NB4 (cell line): ENCODE data around the gene PRKAR1B.

Experiments
- MYC ChIP-seq: IDR thresholded peaks from 2 replicates; pipeline ENCODE4 v1.6.1; 2011; ENCODE audit warnings: low read depth, low read length
- POLR2A ChIP-seq: IDR thresholded peaks from 2 replicates; pipeline ENCODE4 v1.6.1; 2011; ENCODE audit warnings: mild to moderate bottlenecking; ENCODE audit not compliant: insufficient read length; ENCODE audit errors: extremely low read depth
- TF ChIP-seq, protein P1 (sequence below): IDR thresholded peaks from one replicate; pipeline ENCODE4 v1.5.1; 2012; ENCODE audit warnings: low read depth, low read length

DNA sequence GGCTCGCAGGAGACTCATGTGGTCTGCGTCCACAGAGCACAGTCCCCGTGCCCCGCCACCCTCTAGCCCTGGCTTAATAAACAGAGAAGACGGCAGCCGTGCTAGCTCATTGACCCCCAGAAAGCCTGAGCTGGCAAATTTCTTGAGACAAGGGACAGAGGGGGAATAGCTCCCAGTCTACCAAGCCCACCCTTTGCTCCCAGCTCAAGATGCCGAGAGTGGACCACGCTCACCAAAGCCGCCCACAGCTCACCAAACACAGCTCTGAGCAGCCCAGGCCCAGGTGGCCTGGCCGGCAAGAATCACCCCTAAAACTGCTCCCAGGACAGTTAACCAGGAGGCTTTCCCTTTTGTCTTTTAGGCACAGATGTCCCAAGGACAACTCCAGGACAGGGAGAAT, 212.8 kb downstream of the PRKAR1B start:
- TF ChIP-seq, protein P1, sequence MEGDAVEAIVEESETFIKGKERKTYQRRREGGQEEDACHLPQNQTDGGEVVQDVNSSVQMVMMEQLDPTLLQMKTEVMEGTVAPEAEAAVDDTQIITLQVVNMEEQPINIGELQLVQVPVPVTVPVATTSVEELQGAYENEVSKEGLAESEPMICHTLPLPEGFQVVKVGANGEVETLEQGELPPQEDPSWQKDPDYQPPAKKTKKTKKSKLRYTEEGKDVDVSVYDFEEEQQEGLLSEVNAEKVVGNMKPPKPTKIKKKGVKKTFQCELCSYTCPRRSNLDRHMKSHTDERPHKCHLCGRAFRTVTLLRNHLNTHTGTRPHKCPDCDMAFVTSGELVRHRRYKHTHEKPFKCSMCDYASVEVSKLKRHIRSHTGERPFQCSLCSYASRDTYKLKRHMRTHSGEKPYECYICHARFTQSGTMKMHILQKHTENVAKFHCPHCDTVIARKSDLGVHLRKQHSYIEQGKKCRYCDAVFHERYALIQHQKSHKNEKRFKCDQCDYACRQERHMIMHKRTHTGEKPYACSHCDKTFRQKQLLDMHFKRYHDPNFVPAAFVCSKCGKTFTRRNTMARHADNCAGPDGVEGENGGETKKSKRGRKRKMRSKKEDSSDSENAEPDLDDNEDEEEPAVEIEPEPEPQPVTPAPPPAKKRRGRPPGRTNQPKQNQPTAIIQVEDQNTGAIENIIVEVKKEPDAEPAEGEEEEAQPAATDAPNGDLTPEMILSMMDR, result no peak
- no peak for TF ChIP-seq POLR2A
- TF ChIP-seq MYC, result no peak
